NOMO-1 treated with DMSO at 0.1 percent for 48 hours (cell line): ENCODE results near the gene DCAF15.

Experiments used
- DNase-seq: peaks from one replicate; lab custom pipeline; 2025; ENCODE audit not compliant: unreplicated experiment; lab: John Stamatoyannopoulos, UW

The DCAF15 gene

DNA sequence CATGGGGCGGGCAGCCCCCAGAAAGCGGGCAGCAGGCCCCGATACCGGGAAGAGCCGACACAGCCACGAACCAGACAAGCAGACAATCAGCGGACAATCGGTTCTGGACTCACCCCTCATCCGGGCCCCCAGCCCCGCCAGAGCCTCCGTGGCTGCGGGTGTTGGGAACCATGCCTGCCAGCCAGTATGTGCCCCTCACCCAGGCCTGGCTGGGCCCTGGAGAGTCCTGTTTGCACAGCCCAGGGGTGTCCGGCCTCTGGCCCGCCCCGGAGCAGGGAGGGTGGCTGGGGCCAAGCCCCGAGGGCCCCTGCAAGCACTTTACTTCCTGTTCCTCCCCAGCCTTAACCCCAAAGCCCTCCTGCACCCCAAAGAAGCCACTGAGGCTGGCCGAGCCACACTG is 21.9 kb upstream of the DCAF15 start:
- DNase-seq, result no peak

GRCh38 chr19:13931391-13932148 is 20.7 kb upstream of the DCAF15 start:
- DNase-seq, result no peak

- DNase-seq, result no peak
Measured at GRCh38 chr19:13932149-13932637, 20.1 kb upstream of the DCAF15 start.

DNA sequence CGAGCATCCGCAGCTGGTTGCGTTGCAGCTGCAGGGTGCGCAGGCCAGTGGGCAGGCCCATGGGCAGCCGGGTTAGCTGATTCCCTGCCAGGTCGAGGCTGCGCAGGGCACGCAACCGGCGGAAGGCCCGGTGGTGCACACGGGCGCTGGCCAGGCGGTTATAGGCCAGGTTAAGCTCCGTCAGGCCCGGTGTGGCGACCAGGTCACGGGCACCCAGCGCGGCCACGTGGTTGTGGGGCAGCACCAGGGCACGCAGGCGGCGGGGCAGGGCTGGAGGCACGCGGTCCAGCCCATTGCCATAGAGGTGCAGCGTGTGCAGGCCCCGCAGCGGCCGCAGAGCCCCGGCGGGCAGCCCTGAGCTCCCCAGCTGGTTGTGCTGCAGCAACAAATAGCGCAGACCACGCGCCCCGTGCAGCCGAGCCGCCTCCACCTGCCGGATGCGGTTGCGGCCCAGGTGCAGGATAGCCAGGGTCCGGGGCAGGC is 19.4 kb upstream of the DCAF15 start:
- no peak for DNase-seq

DNA sequence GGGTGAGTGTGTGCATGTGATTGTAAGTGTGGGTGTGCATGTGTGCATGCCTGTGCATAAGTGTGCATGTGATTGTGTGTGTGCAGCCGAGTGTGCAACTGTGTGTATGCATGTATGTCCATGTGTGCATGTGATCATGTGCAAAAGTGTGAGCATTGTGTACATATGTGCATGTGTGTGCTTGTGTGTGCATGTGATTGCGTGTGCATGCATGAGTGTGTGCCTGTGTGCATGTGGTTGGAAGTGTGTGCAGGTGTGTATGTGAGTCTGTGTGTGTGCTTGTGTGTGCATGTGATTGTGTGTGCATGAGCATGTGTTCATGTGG is 17.6 kb upstream of the DCAF15 start:
- no peak for DNase-seq

DNA sequence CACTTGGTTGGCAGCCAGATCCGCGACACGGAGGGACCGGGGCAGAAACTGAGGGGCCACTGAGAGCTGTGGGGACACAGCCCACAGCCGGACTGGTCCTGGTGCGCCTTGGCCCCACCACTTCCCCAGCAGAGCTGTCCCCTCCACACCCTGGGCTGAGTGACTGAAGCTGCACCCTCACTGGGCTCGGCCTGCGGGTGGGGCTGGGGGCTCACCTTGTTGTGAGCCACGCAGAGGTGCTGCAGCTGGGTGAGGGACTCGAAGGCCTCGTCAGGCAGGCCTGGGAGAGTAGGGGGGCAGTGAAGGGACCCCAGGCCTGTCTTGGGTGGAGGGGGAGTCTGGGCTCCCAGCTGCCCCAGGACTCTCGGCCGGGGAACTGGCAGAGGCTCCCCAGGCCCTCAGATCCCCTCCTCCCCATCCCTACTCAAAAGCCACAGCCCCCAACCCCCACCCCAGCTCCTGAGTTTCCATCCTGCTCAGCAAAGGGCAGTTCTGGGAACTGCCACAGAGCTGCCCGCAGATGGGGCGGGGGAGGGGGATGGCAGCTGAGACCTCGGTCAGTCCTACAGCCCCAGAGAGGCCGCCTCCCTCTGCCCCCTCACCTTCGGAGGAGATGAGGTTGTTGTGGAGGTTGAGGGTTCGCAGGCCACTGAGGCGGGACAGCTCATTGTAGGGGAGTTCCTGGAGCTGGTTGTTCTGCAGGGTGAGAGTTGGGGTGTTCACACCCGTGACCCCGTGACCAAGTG is 16.4 kb upstream of the DCAF15 start:
- DNase-seq, result no peak

DNA sequence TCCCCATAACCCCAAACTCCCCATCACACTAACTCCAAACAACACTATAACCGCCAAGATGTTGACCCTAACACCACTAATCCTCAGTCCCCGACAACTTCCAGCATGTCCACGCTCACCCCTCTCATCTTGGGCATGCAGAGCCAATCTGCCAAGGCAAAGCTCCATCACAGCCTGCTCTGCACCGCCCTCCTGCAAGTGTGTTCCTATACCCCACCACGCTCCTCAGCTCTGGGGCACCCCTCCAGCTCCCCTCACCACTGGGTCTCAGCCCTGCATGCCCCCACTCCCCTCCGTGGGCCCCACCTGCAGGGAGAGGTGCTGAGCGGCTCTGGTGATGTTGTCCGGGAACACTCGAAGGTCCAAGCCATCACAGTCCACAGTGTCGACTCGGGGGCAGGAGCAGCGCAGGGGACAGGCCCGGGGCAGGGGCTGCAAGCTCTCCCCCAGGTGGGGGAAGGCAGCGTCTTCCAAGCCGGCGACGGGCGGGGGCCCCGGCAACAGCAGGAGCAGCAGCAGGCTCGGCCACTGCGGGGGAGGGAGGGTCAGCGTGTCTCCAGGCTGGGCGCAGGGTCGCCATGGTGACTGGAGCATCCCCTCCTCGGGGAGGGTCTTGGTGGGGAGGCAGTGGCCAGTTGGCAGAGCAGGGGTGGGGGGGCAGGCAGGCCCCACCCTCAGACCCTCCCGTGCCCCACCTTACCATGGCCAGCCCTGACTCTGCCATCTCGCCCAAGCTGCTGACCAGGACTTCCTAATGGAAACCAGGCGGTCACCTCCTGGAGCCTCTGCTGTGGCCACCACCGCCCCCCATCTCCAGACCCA is 14.6 kb upstream of the DCAF15 start:
- DNase-seq, result no peak

DNA sequence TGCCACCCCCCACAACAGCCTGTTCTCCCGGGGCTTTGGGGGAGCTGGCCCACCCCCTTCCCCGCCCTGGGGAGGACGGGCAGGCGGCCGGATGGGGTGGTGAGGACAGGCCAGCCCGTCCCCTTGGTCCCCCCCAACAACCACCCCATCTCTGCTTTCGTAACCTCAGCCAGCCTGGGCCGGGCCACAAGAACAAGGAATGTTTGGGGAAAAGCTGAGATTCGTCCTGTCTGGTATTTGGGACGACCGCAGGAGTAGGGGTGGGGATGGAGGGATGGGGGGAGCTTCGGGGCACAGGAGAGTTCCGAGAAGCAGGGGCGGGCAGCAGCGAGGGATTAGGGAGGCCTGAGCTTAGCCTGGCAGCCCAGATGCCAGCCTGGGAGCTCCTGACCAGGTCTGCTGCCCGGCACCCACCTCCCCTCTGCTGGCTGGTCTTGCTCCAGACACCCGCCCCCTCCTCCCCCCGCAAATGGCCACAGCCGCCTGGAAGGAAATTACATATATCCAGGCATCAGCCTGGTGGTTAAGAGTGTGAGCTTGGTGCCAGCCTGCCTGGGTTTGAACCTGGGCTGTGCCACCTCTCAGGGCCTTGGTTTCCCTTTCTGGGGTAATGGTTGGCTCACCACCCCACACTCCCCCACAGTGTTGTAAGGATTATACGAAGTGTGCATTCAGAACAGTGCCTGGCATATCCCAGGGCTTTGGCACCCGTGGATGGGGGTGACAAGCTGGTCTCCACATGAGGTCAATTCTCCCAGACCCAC is 13.8 kb upstream of the DCAF15 start, which contains the start of gene PODNL1:
PODNL1 (minus strand) TSS at position 117 of the 764 bp plus-strand sequence. CDS start 236 bp downstream, outside the sequence.
- no peak for DNase-seq

DNA sequence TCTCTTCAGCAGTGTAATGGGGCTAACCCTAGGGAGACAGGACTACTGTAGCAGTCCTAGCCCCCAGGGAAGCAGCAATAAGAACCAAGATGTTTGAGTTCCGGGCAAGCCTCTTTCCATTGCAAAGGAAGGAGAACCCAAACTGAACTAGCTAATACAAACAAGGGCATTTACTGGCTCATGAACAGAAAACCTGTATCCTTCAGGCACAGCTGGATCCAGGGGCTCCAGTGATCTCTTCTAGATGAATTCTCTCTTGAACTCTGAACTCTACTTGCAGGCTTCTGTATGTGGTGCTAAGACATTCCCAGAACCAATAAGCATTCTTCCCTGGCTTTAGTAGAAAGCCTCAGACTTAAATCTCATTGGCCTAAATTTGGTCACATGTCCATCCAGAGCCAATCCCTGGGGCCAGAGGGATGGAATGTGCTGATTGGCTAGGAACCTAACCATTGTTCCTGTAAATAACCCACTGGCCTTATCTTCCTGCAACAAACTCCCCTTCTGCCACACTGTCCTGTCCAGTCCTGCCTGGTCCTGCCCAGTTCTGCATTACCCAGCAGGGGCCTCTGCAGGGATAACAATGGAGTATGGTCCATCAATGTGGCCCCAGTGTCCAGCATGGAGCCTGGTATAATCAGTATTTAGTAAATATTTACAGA is 10.2 kb upstream of the DCAF15 start:
- no peak for DNase-seq

DNA sequence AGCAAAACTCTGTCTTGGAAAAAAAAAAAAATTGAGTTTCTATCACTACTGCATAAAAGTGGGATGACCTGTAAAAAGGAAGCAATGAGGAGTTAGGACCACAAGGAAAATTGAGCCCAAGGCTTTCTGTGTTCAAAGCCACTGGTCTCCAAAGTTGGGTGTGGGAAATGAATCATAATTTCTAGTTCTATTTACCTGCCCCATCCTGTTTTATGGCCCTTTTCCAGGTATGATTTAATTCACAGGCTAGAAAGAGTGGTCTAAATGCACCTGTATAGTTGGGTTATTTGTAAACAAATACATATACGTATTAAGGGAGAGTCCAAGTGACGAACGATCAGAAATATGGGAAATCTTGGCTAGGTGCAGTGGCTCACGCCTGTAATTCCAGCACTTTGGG is 5.9 kb upstream of the DCAF15 start:
- no peak for DNase-seq

GRCh38 chr19:13951043-13951442 is 1.3 kb upstream of the DCAF15 start:
- no peak for DNase-seq

DNA sequence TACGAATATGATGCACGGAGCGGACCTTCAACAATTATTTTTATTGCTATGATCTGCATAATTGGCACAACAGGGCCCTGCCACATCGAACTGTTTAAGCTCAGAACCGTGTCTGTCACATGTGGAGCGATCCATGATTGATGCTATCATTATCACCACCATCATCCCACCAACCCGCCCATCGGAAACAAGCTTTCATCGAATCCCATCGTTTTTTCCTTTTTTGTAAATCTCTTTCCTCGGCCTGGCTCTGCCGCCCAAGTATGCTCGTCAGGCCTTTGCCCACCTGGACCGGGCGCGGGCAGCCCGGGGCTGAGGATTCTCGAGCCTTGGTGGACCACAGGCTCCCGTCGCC is 533 bp upstream of the DCAF15 start:
- no peak for DNase-seq

GRCh38 chr19:13952931-13953531 is 722 bp downstream of the DCAF15 start:
- no peak for DNase-seq

GRCh38 chr19:13954185-13954584 is 1.9 kb downstream of the DCAF15 start:
- no peak for DNase-seq

GRCh38 chr19:13955662-13956364 is 3.5 kb downstream of the DCAF15 start:
- DNase-seq, result no peak

DNA sequence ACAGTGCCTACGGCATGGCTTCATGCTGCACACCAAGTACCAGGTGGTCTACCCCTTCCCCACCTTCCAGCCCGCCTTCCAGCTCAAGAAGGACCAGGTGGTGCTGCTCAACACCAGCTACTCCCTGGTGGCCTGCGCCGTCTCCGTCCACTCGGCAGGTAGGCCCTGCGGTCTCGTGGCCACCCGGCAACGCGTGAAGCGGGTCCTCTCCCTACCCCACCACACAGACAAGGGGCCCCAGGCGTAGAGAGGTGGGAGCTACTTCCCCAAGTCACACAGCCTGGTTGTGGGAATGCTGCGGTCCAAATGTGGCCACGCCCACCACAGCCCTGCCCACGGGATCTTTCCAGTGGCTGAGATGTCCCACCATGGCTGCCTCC is 4.0 kb downstream of the DCAF15 start:
- no peak for DNase-seq

- DNase-seq, result no peak
Measured at GRCh38 chr19:13957051-13957450, 4.7 kb downstream of the DCAF15 start.

- no peak for DNase-seq
Measured at GRCh38 chr19:13958043-13958442, 5.7 kb downstream of the DCAF15 start.
